A549 treated with DMSO at 1 μM for 4 hours (cell line): Measurements from ENCODE around the gene FBXW10. TPM values are rescaled to one million over a fixed set of nuclear protein-coding genes. Genes with fewer than 3 reads are reported as not detected.

Experiments
- total RNA-seq: library from RNA; stranded (reverse); fragments of 200-300 nt; extraction: Qiagen RNA extraction; gene quantifications from 5 replicates; pipeline ENCODE4 v1.2.3, GENCODE V29; 2022; ENCODE audit warnings: low read depth

The FBXW10 gene
- 0.95 to 1.6 TPM (median 1.2 TPM) in 5 replicates for total RNA-seq

GRCh38 chr17:18743699-18744421 lies at the start of gene FBXW10:
Gene FBXW10, plus strand, starts transcription at chr17:18744054. Its CDS starts 191 bp downstream, at chr17:18744245.

GRCh38 chr17:18780991-18781718 lies 37.3 kb downstream of the FBXW10 start, which contains the start of gene TVP23B:
Gene TVP23B, plus strand, starts transcription at chr17:18781183. Its CDS starts 111 bp downstream, at chr17:18781294.

Other genes starting within 250 kb of the FBXW10 start
- not detected in 5 replicates for gene TBC1D28, start 99.7 kb upstream of the FBXW10 start, total RNA-seq
- 4.1 to 5.7 TPM (median 4.4 TPM) in 5 replicates for gene FOXO3B, start 61.7 kb upstream of the FBXW10 start, total RNA-seq
- gene TVP23B, start 37.1 kb downstream of the FBXW10 start, total RNA-seq, result 67.9 to 80.6 TPM (median 73.9 TPM) in 5 replicates
- 41.3 to 46.6 TPM (median 44.7 TPM) in 5 replicates for gene PRPSAP2, start 114.1 kb downstream of the FBXW10 start, total RNA-seq
- 0.12 to 0.25 TPM (median 0.18 TPM) in 5 replicates for gene SLC5A10, start 208.1 kb downstream of the FBXW10 start, total RNA-seq